DMS114 treated with DMSO at 0.1 percent for 48 hours (cell line): ENCODE results near the gene ACBD3.
"Not testable (repeated sequence)": the region's sequence is repeated elsewhere in the genome, so short reads cannot be mapped to it uniquely, and the experiment has no call there.

Experiments used
- DNase-seq: peaks from one replicate; lab custom pipeline; 2025; ENCODE audit not compliant: unreplicated experiment; lab: John Stamatoyannopoulos, UW

ACBD3 gene

GRCh38 chr1:226186124-226187018, at the start of gene ACBD3:
Gene ACBD3 (minus strand): TSS chr1:226186741. CDS start chr1:226186675, 66 bp downstream.
- peak; percentile 87 for DNase-seq

- no peak for DNase-seq
Measured at GRCh38 chr1:226233806-226234205, 47.3 kb upstream of the ACBD3 start.

GRCh38 chr1:226233293-226233692, 46.8 kb upstream of the ACBD3 start:
- no peak for DNase-seq

GRCh38 chr1:226226601-226227000, 40.1 kb upstream of the ACBD3 start:
- no peak for DNase-seq

- DNase-seq, result no peak
Measured at GRCh38 chr1:226223786-226224244, 37.3 kb upstream of the ACBD3 start.

GRCh38 chr1:226223157-226223785, 36.7 kb upstream of the ACBD3 start, which contains the start of gene MIXL1:
Gene MIXL1 (plus strand): TSS chr1:226223664. CDS start chr1:226223682, 18 bp downstream.
- no peak for DNase-seq

- no peak for DNase-seq
Measured at GRCh38 chr1:226222686-226223085, 36.1 kb upstream of the ACBD3 start.

GRCh38 chr1:226220473-226221189, 34.1 kb upstream of the ACBD3 start:
- DNase-seq, result no peak

- DNase-seq, result no peak
Measured at GRCh38 chr1:226217273-226217672, 30.7 kb upstream of the ACBD3 start.

- no peak for DNase-seq
Measured at GRCh38 chr1:226216056-226216455, 29.5 kb upstream of the ACBD3 start.

GRCh38 chr1:226215239-226215638, 28.7 kb upstream of the ACBD3 start:
- DNase-seq, result no peak

- DNase-seq, result no peak
Measured at GRCh38 chr1:226212545-226212944, 26.0 kb upstream of the ACBD3 start.

- DNase-seq, result no peak
Measured at GRCh38 chr1:226211181-226211821, 24.8 kb upstream of the ACBD3 start.

- no peak for DNase-seq
Measured at GRCh38 chr1:226210571-226211176, 24.1 kb upstream of the ACBD3 start.

GRCh38 chr1:226209307-226210059, 22.9 kb upstream of the ACBD3 start:
- no peak for DNase-seq

- no peak for DNase-seq
Measured at GRCh38 chr1:226207048-226207447, 20.5 kb upstream of the ACBD3 start.

GRCh38 chr1:226204198-226204597, 17.7 kb upstream of the ACBD3 start:
- no peak for DNase-seq

- no peak for DNase-seq
Measured at GRCh38 chr1:226203655-226204054, 17.1 kb upstream of the ACBD3 start.

- no peak for DNase-seq
Measured at GRCh38 chr1:226203240-226203639, 16.7 kb upstream of the ACBD3 start.

- not testable (repeated sequence) for DNase-seq
Measured at GRCh38 chr1:226202666-226203065, 16.1 kb upstream of the ACBD3 start.
